HG02623 (cell line): ENCODE measurements around the gene PLCG1.
"Not testable (repeated sequence)": the region's sequence is repeated elsewhere in the genome, so short reads cannot be mapped to it uniquely, and the experiment has no call there.

Experiments
- ATAC-seq: cut with Tn5 transposase; IDR thresholded peaks from one replicate; pipeline ENCODE4 v1.9.1; 2021; ENCODE audit warnings: moderate library complexity; ENCODE audit not compliant: unreplicated experiment

PLCG1 gene

DNA sequence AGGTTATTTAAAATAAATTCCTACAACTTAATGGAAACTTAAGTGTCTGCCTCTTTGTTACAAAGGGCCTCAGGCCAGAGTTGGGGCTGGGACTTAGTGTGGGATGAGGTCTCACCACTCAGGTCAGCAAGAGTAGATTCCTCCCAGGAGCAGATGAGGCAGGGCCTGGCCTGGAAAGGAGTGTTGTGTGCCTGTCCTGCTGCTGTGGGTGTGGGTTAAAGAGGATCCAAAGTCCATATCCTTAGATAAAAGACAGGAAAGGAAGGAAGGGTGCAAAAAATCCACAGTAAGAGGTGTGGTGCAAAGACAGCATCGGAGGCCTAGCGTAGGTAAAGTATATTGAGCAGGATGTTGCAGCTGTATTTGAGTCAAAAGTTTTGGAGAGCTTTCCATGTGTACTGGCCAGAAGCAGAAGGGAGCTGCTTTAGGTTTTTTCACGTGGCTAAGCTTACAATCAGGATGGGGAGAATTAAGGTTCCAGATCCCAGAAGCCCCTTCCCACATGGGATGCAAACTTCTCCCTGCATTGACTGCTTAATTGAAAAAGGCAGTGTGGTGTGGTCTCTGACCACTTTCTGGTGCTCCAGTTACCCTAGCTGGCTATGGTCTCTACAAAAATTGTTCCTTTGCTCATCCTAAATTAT is 12.8 kb upstream of the PLCG1 start:
- no peak for ATAC-seq

DNA sequence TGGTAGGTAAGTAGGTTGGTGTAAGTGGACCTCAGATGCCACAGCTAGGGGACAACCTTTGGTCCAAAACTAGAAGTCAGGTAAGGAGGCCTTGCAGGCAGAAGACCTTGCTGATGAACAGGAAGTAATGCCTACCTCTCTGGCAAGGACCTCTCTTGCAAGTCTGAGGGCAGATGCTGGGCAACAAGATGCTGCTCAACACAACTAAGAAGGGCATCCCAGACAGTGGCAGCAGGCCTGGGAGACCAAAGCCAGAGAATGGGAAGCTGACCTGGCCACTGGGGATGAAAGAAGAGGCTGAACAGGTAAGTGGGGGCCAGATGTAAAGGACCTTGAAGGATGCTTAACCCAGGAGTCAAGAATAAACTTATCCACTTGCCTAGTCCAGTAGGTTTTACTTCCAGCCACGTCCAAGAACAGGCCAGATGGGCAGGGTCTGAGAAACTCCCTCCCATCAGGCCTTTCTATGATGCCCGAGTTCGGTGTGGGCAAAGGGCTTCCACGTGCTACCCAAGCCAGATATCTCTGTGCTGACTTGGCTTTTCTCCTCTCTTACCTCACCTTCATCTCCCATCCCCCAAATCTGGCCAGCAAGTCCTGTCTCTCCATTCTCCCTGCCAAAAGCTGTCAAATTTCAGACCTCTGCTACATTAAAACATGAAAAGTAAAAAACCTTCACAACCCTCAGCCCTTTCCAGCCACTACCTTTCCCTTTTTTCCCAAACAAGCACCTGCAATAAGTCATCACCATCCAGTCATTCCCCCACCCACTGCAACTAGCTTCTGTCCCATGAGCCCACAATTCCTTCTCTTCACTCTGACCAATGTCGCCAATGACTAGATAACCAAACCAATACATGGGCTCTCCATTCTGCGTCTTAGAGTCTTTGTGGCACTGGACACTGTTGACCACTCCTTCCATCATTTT is 11.5 kb upstream of the PLCG1 start:
- ATAC-seq = no peak

DNA sequence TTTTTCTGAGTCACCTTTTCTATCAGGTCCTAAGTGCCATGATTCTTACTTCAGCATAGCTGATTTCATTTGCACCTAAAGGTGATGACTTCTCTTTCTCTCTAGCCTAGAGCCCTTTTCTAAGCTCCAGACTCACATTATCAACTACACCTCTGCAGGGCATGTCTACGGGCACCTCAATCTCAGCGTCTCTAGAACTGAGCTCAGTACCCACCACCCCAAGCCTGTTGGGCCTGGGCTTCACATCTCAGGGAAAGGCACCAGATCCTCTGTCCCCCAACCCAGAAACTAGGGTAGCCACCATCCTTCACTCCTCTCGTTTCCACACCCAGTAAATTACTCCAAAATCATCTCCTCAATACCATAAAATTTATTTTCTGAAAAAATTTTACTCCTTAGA is 10.6 kb upstream of the PLCG1 start:
- no peak for ATAC-seq

DNA sequence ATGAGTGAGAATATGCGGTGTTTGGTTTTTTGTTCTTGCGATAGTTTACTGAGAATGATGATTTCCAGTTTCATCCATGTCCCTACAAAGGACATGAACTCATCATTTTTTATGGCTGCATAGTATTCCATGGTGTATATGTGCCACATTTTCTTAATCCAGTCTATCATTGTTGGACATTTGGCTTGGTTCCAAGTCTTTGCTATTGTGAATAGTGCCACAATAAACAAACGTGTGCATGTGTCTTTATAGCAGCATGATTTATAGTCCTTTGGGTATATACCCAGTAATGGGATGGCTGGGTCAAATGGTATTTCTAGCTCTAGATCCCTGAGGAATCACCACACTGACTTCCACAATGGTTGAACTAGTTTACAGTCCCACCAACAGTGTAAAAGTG is 9.0 kb upstream of the PLCG1 start:
- ATAC-seq = not testable (repeated sequence)

DNA sequence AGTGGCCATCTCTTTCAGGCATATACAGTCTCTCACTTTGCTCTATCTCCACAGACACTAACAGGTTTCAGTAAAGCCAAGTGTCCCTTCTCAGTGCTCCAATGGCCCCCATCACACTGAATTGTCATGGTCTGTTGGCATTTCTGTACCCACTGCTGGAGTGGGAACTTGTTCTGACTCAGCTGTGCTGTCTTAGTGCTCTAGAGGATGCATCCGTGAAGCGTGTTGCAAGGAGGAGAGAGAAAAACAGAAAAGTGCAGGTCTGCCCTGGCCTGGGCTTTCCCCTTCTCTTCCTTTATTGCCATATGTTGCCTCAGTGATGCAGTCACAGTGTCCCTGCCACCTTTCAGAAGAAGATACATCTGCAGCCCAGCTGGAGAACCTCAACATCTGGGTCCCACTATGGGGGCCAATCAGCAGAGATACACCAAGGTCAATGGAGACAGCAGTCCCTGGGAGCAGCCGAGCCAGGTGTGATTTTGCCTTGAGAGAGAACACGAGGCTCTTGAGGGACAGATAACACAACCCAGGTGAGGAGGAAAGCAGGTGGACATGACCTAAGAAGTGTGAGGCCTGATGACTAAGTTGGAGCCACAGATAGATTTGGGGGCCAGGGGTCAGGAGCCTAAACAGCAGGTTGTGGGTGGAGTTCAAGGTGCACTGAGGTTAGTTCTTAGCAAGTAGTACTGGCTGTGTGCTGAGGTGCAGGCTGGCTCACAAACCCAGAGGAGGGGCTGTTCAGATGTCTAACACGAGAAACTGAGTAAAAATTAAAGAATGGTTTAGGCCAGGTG is 5.6 kb upstream of the PLCG1 start:
- no peak for ATAC-seq

DNA sequence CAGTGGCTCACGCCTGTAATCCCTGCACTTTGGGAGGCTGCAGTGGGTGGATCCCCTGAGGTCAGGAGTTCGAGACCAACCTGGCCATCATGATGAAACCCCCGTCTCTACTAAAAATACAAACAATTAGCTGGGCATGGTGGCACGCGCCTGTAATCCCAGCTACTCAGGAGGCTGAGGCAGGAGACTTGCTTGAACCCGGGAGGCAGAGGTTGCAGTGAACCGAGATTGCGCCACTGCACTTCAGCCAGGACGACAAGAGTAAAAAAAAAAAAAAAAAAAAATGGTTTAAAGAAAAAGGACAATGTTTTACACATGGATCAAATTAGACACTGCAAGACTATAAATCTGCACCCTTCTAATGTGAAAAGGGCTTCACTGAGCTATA is 5.0 kb upstream of the PLCG1 start:
- ATAC-seq = not testable (repeated sequence)

DNA sequence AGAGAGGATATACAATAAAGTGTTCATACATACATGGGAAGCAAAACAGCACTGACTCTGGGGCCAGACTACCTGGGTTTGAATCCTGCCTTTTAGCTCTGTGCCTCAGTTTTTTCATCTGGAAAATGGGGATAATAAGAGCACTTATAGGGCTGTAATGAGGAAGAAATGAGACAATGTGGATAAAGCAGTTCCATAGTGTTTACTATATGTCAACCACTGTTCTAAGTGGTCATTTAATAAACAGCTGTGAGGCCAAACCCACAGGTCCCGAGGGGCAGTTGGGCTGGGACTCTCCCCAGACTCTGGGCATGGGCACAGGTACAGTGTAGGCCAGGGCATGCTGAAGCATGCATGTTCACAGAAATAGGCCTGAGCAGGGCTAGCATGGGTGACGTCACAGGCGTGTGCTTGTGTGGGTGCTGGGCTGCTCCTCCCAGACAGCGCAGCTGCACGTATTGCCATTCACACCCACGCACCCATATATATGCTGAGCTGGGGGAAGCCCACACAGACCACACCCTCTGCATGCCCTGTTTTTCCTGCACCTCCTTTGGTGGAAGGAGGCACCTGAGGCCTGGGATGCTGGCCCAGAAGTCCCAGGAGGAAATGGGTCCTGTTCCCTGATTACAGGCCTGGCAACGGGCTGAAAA is 3.5 kb upstream of the PLCG1 start:
- peak; percentile 22 for ATAC-seq

DNA sequence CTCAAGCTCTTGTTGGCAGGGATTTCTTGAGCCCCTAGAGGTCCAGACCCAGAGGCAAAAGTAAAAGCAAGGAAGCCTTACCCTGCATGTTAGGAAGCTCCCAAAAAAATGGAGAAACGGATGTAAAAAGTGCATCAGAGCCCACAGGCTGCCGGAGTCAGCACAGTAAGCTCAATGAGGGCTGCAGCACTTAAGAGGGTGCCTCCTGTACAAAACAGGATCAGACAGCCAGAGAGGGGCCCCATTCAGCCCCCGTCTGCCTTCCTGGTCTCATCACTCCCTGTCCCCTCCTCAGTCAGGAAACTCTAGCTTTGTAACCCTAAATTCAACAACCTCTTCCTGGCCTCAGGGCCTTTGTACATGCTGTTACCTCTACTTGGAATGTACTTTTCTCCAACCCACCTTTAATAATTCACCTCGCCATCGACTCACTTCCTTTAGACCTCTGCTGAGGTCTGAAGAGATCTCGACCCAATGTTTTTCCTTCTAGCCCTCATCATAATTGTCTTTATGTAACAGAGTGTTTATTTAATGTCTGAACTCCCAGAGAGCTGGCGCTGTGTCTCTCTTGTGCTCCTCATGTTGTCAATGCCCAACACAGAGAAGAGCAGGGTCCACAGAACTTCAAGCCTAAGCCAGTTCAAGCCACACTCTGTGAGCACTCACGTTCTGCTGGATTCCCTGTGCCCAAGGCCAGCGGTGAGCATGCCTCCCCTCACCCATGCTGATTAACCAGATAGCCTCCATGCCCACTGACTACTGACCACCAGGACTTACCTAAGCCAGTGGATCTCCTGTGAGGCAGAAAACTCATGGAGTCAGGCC is 2.8 kb upstream of the PLCG1 start:
- no peak for ATAC-seq

DNA sequence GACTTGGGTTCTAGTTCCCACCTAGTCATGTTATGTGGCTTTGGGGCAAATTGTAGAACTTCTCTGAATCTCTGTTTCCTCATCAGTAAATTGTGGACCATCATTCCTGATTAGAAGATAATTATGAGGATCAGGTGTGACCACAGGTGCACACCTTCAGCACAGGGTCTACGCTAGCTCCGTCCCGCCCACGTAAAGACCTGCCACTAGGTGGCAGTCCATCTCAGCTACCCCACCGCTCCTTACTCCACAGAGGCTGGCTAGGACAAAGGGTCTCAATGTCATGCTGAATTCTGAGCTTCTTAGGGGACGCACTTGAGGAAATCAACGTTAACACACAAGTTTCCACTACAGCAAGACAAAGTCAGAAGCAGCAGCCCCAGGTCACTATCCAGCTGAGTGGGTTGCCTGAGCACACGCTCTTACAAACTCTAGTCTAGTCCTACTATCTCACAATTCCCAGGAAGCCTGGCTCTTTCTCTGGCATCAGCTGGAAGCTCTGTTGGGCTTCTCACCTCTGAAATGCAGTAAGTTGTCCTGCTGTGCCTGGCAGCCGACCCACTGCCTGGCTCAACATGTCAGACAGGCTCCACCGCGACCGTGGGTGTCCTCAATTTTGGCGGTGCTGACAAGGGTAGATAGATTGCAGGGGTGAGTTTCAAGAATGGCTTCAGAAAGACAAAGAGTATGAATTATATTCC is 2.0 kb upstream of the PLCG1 start:
- no peak for ATAC-seq

DNA sequence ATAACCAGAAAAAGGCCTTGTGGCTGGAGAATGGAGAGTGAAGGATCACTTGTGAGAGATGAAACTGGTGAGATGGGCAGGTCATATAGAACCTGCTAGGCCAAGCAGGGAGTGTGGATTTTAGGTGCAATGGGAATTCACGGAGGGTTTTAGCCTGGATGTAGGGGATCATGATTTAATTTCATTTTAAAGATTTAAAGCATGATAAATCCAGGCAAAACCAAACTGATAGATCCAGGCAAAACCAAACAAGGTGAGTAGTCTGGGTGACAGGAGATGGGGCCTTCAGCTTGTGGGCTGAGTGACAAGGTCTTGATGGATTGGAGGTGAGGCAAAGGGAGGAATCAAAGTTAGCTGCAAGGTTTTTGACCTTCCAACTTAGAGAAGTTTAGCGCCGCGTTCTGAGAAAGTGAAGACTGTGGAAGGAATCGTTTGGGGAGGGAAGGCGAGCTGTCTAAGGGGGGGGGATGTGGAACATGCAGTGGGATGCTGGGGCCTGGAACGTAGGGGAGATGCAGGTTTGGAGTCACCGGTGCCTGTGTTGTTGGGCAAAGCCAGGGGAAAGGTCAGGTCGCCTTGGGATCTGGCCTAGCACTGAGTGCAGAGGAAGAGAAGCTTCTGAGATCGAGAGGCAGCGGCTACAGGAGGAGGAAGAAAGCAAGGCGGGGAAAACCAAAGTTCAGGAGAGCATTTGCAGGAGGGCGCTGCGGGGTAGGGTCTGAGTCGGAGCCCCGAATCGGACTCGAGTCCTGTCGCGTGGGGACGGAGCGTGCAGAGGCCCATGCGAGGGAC is 1.3 kb upstream of the PLCG1 start:
- no peak for ATAC-seq

DNA sequence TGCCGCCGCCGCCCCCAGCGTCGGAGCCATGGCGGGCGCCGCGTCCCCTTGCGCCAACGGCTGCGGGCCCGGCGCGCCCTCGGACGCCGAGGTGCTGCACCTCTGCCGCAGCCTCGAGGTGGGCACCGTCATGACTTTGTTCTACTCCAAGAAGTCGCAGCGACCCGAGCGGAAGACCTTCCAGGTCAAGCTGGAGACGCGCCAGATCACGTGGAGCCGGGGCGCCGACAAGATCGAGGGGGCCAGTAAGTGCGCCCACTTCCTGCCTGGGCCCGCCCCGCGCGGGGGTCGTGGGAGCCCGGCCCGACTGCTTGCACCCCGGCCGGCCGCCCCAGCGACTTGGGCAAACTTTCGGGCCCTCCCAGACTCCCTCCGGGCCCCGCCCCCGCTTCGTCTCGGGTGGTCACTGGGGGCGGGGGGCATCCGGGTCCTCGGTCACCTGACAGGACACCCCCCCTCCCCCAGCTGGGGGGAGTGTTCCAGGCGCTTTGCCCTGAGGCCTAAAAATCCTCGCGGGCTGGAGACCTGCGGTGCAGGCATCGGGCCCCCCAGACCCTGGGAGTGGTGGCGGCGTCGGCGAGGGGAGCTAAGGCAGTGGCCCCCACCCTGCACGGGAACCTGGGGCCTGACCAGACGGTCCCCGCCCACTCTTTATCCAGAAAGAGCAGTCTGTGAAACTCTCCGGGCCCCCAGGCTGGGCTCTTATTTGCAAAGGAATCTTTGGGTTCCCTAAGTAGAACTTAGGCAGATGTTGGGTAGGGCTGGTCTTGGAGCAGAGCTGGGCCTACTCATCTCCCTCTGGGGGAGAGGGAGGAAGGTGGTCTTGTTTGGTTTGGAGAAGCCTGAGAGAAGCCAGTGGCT is 501 bp downstream of the PLCG1 start:
- ATAC-seq = peak; percentile 1

DNA sequence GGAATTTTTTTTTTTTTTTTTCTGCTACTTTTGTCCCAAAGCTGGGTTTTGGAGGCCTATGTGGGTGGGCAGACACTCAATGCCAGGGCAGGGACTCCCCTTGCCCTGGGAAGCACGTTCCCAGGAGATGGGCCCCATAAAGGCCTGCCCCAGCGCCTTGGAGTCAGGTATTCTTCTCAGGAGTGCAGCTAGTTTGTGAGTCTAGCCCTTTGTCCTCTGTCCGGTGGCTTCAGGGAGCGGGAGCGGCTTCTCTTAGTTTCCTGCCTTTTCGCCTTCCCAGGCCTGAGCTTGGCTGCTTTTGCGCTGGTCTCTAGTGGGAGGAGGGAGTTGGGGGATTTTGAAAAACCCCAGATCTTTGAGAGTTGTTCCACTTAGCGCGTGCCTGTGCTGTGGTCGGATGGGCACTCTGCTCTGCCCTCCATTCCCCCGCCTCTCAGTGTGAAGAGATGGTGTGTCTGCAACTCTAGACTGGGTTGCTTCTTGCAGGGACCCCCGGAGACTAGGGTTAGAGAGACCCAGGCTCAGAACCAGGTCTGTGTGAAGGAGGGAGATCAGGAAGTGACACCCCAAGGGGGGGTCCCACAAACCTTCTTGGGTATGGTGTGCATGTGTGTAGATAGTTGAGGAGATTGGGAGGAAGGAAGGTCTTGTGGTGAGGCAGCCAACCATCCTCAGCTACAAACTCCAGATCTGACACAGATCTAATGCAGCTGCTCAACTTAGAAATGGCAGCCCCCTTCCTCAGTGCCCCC is 1.3 kb downstream of the PLCG1 start:
- ATAC-seq = no peak

DNA sequence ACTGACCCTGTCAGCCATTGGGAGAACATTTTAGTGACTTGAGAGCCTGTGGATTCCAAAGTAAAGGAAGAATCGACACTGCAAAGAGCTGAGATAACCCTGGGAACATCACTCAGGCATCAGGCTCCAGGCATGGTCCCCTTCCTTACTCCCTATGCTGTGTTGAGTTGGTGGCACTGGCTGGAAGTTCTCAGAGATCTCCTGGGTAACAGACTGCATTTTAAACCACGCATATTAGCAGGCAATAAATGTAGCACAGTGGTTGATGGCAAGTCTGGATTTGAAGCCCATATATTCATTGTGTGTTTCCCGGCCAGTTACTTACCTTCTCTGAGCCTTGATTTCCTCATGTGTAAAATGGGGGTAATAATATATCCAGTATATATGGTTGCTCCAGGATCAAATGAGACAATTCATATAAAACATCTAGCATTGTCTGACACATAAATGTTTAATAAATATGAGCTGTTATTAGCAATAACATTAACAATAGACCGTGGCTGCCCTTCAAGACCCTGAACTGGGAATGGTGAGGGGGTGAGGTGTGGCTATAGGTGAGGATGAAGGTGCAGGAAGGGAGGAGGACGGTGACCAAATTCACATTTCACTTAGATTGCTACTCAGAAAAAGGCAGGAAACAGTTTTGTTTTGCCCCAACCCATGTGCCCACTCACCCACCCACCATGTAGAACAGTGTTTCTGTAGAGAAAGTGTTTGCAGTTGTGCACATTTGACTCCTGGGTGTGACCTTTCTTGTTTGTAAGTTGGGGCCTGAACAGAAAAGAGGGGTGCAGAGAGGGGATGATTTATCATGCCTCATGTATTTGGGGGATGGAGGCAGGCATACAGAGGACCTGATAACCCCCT is 2.1 kb downstream of the PLCG1 start:
- ATAC-seq = no peak

DNA sequence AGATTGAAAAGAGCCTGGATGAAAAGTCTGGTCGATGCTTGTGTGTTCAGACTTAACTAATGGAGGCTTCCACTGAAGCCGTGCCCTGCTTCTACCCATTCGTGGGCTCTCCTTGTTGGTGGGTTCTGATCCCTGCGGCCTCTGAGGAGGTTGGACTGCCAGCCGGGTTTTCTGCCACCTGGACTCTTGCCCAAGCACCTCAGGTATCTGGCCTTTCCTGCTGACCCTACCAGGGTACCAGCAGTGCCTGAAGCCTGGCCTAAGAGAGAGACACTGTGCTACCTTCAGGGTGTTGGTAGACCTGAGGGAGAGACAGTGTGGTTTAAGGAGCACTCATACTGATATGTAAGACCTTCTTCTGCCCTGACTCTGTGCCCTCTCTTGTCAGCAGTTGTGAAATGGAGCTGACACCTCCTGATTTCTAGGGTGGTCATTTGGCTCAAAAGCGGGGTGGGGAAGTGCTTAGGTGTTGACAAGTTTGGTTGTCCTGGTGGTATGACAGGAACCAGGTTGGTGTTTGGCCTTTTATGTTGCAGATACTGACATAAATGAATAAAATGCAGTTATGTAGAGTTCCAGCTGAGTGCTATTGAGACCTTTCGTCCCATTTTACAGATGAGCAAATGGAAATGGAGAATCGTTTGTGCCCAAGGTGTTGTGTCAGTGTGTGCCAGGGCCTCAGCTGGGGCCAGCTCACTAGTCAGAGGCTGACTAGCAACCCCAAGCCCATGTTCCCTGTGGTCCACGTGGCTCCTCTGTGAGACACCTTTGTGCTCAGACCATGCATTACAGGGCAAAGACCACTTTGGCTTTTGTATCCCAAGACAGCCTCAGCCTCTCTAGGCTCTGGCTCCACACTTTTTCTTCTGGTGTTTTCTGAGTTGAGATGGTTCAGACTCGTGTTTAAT is 3.1 kb downstream of the PLCG1 start:
- no peak for ATAC-seq

DNA sequence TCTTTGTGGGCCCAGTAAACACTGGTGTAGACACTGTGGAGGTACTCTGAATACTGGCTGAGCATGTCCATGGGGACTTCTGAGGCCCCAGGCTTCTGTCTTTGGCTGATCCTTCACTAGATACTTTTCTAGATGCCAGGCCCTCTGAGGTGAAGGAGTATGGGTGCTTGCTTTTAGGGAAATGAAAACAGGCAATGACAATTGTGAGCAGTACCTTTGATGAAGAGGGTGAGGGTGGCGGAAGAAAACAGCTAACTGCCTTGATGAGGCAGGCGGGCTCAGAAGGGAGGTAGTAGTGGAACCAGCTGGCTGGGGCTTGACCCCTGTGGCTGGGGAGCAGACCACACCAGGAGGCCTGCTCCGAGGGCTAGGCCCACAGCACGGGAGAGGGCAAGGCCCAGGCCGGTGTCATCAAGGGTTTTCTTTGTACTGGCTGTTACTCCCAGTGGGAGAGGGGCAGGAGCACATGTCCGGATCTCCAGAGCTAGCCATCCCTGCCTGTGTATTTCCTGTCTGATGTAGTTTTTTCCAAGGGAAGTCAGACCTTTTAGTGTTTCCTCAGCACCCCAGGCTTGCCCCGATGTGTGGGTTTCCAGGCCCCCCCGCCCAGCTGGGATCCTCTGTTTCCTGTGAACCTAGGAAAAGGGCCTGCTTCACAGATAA is 3.9 kb downstream of the PLCG1 start:
- ATAC-seq = no peak
